Activated naive CD8-positive, alpha-beta T cell (primary cell): ENCODE measurements around the gene PICALM.
A peak's percentile ranks its signal among the peaks of the same experiment; 100 is the strongest.

Experiments used
- H3K27ac Mint-ChIP-seq: one replicate; pipeline ENCODE4 v1.8.0; 2021; ENCODE audit warnings: mixed read lengths
- H3K27me3 Mint-ChIP-seq: one replicate; pipeline ENCODE4 v1.8.0; 2021; ENCODE audit warnings: mixed read lengths
- H3K36me3 Mint-ChIP-seq: one replicate; pipeline ENCODE4 v1.8.0; 2021; ENCODE audit warnings: mixed read lengths
- H3K4me1 Mint-ChIP-seq: one replicate; pipeline ENCODE4 v1.8.0; 2021; ENCODE audit warnings: low read depth, mixed read lengths
- H3K4me3 Mint-ChIP-seq: one replicate; pipeline ENCODE4 v1.8.0; 2021; ENCODE audit warnings: mild to moderate bottlenecking, mixed read lengths
- H3K9me3 Mint-ChIP-seq: one replicate; pipeline ENCODE4 v1.8.0; 2021; ENCODE audit warnings: low read depth, mixed read lengths

Gene PICALM

GRCh38 chr11:86011175-86011574 is 57.7 kb downstream of the PICALM start:
- peaks cover 15% of the 10 kb centered on the region for H3K4me1 Mint-ChIP-seq
- no peaks in the 10 kb centered on the region for H3K27me3 Mint-ChIP-seq
- H3K27ac Mint-ChIP-seq, result no peak overlapping the region
- H3K4me3 Mint-ChIP-seq, result no peak overlapping the region
- H3K9me3 Mint-ChIP-seq, result no peaks in the 10 kb centered on the region
- H3K36me3 Mint-ChIP-seq, result peaks cover 8% of the 10 kb centered on the region

DNA sequence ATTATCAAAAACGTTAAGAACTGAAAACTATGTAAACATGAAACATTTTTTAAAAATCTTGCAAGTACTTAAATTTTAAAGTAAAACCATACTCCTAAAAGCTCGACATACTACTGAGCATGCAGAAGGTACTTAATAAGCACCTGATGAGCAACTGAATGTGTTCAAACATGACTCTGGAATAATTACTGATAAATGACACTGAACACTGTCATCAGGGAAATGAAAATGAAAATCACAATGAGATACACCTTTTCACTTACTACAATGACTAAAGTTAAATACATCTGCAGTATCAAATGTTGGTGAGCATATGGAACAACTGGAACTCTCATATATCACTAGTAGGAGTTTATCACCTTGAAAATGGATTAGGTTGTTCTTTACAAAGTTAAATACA is 65.2 kb downstream of the PICALM start:
- H3K4me3 Mint-ChIP-seq, result no peak overlapping the region
- H3K4me1 Mint-ChIP-seq, result peaks cover 6% of the 10 kb centered on the region
- no peaks in the 10 kb centered on the region for H3K9me3 Mint-ChIP-seq
- no peaks in the 10 kb centered on the region for H3K27me3 Mint-ChIP-seq
- H3K27ac Mint-ChIP-seq, result no peak overlapping the region
- H3K36me3 Mint-ChIP-seq, result peaks cover 8% of the 10 kb centered on the region

DNA sequence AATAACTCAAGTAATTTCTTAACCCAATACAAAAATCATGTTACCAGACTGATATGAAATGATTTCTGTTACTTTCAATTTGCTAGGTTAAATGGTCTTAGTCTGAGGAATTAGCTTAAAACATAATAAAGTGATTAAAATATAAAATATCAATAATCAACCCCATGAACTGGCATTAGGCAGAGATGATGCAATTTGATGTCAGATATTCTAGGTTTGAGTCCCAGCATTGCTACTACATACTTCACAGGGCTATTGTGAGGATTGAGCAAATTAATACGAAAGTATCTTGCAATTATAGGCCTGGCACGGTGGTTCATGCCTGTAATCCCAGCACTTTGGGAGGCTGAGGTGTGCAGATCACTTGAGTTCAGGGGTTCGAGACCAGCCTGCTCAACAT is 66.5 kb downstream of the PICALM start:
- H3K4me3 Mint-ChIP-seq, result no peak overlapping the region
- H3K36me3 Mint-ChIP-seq, result peaks cover 8% of the 10 kb centered on the region
- no peaks in the 10 kb centered on the region for H3K27me3 Mint-ChIP-seq
- H3K27ac Mint-ChIP-seq, result no peak overlapping the region
- H3K9me3 Mint-ChIP-seq, result no peaks in the 10 kb centered on the region
- H3K4me1 Mint-ChIP-seq, result peaks cover 1% of the 10 kb centered on the region

GRCh38 chr11:85991508-85991907 is 77.4 kb downstream of the PICALM start:
- H3K36me3 Mint-ChIP-seq, result peaks cover 3% of the 10 kb centered on the region
- peaks cover 7% of the 10 kb centered on the region for H3K4me1 Mint-ChIP-seq
- H3K27ac Mint-ChIP-seq, result no peak overlapping the region
- no peak overlapping the region for H3K4me3 Mint-ChIP-seq
- no peaks in the 10 kb centered on the region for H3K27me3 Mint-ChIP-seq
- no peaks in the 10 kb centered on the region for H3K9me3 Mint-ChIP-seq

- H3K27ac Mint-ChIP-seq, result peak overlapping the region; percentile 17
- H3K27me3 Mint-ChIP-seq, result no peaks in the 10 kb centered on the region
- H3K4me3 Mint-ChIP-seq, result no peak overlapping the region
- H3K4me1 Mint-ChIP-seq, result peaks cover 10% of the 10 kb centered on the region
- peaks cover 3% of the 10 kb centered on the region for H3K36me3 Mint-ChIP-seq
- H3K9me3 Mint-ChIP-seq, result no peaks in the 10 kb centered on the region
These were observed 79.1 kb downstream of the PICALM start for GRCh38 chr11:85989746-85990145.

GRCh38 chr11:85988780-85989179 is 80.1 kb downstream of the PICALM start:
- H3K4me1 Mint-ChIP-seq, result peaks cover 13% of the 10 kb centered on the region
- peak overlapping the region; percentile 62 for H3K27ac Mint-ChIP-seq
- H3K36me3 Mint-ChIP-seq, result peaks cover 2% of the 10 kb centered on the region
- no peaks in the 10 kb centered on the region for H3K27me3 Mint-ChIP-seq
- H3K4me3 Mint-ChIP-seq, result no peak overlapping the region
- no peaks in the 10 kb centered on the region for H3K9me3 Mint-ChIP-seq

DNA sequence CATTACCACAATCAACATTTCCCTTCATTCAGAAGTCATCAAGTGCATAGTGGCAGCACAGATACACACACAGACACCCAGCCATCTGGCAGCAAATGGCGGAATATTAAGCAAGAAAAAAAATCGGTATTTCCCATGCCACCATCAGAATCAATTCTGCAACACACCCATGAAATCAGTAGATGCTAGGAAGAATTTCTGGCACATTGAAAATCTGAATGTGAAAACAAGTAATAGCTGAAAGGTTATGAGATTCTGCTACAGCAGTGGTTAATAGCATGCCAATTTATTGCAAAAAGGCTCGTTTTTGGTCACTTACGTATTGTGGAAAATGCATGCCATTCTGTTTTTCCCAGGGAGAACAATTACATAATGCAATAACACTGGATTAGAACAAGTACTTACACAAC is 91.1 kb downstream of the PICALM start:
- Mint-ChIP-seq H3K36me3 (peaks cover 7% of the 10 kb centered on the region), H3K9me3 (no peaks in the 10 kb centered on the region), H3K27me3 (no peaks in the 10 kb centered on the region), H3K4me3 (no peak overlapping the region), H3K27ac (peak overlapping the region; percentile 66), H3K4me1 (peaks cover 4% of the 10 kb centered on the region)

GRCh38 chr11:85976525-85976924 is 92.4 kb downstream of the PICALM start:
- Mint-ChIP-seq H3K4me1 (peaks cover 4% of the 10 kb centered on the region), H3K36me3 (peaks cover 7% of the 10 kb centered on the region), H3K27me3 (no peaks in the 10 kb centered on the region), H3K4me3 (no peak overlapping the region), H3K9me3 (no peaks in the 10 kb centered on the region), H3K27ac (no peak overlapping the region)

GRCh38 chr11:85974122-85974521 is 94.8 kb downstream of the PICALM start:
- Mint-ChIP-seq H3K4me1 (peaks cover 7% of the 10 kb centered on the region), H3K9me3 (no peaks in the 10 kb centered on the region), H3K27me3 (no peaks in the 10 kb centered on the region), H3K36me3 (peaks cover 13% of the 10 kb centered on the region), H3K27ac (no peak overlapping the region), H3K4me3 (no peak overlapping the region)

DNA sequence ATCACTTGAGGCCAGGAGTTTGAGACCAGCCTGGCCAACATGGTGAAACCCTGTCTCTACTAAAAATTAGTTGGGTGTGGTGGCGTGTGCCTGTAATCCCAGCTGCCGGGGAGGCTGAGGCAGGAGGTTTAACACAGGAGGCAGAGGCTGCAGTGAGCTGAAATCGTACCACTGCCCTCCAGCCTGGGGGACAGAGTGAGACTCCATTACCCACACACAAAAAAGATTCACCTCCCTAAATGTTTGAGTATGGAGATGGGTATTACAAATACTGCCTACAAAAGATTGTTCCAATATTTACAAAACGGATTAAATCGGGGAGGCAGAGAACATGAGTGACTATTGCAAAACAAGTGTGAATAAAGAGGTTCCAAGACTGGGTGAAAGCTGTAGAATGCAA is 98.3 kb downstream of the PICALM start:
- peaks cover 9% of the 10 kb centered on the region for H3K4me1 Mint-ChIP-seq
- H3K9me3 Mint-ChIP-seq, result no peaks in the 10 kb centered on the region
- no peak overlapping the region for H3K4me3 Mint-ChIP-seq
- H3K27ac Mint-ChIP-seq, result peak overlapping the region; percentile 58
- H3K27me3 Mint-ChIP-seq, result no peaks in the 10 kb centered on the region
- H3K36me3 Mint-ChIP-seq, result peaks cover 16% of the 10 kb centered on the region

- H3K4me1 Mint-ChIP-seq, result peaks cover 9% of the 10 kb centered on the region
These were observed 101.4 kb downstream of the PICALM start for GRCh38 chr11:85967457-85967856.

GRCh38 chr11:85965202-85965601 is 103.7 kb downstream of the PICALM start:
- peaks cover 14% of the 10 kb centered on the region for H3K36me3 Mint-ChIP-seq
- no peak overlapping the region for H3K27ac Mint-ChIP-seq
- no peaks in the 10 kb centered on the region for H3K9me3 Mint-ChIP-seq
- peaks cover 11% of the 10 kb centered on the region for H3K4me1 Mint-ChIP-seq
- H3K27me3 Mint-ChIP-seq, result no peaks in the 10 kb centered on the region
- H3K4me3 Mint-ChIP-seq, result no peak overlapping the region

More at GRCh38 chr11:85967457-85967856, 101.4 kb downstream of the PICALM start:
- peaks cover 13% of the 10 kb centered on the region for H3K36me3 Mint-ChIP-seq
- H3K27ac Mint-ChIP-seq, result peak overlapping the region; percentile 37
- no peaks in the 10 kb centered on the region for H3K9me3 Mint-ChIP-seq
- H3K4me3 Mint-ChIP-seq, result no peak overlapping the region
- no peaks in the 10 kb centered on the region for H3K27me3 Mint-ChIP-seq

DNA sequence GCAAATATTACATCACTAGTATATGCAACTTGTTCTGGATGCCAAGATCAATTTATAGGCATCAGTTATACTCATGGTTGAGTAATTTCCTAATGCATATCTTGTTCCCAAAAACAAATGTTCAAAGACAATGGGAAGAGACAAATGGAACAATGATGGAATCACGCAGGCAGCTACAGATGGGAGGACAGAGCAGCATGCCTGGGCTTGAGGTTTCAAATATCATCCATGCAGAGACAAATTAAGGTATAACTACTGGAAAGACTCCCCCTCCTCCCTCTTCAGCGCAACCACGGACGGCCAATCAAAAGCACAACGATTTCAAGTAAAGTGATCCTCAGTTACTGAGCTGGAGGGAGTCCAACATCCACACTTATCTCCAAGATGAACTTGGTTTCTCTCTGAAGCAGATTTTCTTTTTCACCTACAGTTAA is 106.9 kb downstream of the PICALM start:
- H3K27me3 Mint-ChIP-seq, result no peaks in the 10 kb centered on the region
- H3K4me1 Mint-ChIP-seq, result peaks cover 2% of the 10 kb centered on the region
- no peak overlapping the region for H3K27ac Mint-ChIP-seq
- H3K4me3 Mint-ChIP-seq, result no peak overlapping the region
- peaks cover 23% of the 10 kb centered on the region for H3K36me3 Mint-ChIP-seq
- H3K9me3 Mint-ChIP-seq, result no peaks in the 10 kb centered on the region

DNA sequence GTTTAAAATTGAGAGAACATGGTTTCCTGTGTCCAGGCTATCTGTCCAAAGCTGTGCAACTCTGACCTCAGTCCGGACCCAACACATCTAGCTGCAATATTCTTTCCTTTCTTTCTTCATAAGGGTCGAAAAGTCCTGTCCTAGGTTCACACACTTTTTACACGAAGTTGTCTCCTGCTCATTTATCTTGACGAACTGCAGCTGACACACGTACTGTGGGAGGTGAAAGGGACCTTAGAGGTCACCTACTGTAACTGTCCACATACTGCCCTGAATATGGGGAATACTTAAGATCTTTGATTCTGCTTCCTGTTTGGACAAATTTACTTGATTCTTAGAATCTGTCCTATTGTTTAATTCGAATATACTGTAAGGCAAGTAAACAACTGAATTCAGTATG is 107.8 kb downstream of the PICALM start:
- Mint-ChIP-seq H3K4me3 (no peak overlapping the region), H3K9me3 (no peaks in the 10 kb centered on the region), H3K27ac (peak overlapping the region; percentile 50), H3K4me1 (peaks cover 2% of the 10 kb centered on the region), H3K27me3 (no peaks in the 10 kb centered on the region), H3K36me3 (peaks cover 26% of the 10 kb centered on the region)

DNA sequence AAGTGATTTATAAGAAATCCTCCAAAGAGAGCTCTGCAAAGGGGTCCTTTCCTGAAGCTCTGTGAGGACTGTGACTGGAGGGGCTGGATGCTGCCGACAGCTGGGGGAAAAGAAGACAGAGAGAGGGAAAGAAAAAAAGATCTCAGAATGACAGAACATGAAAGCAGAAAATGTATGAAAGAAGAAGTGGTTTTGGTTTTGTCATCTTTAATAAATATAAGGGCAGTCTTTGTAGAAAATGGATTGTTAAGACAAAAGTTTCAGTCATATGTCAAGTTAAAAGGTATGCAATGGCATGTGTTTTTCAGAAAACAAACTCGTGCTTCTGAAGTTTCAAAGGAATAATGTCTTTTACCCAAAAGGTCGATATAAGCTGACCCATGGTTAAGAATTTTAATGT is 108.2 kb downstream of the PICALM start:
- no peaks in the 10 kb centered on the region for H3K9me3 Mint-ChIP-seq
- peaks cover 29% of the 10 kb centered on the region for H3K36me3 Mint-ChIP-seq
- H3K27me3 Mint-ChIP-seq, result no peaks in the 10 kb centered on the region
- H3K27ac Mint-ChIP-seq, result peak overlapping the region; percentile 24
- H3K4me1 Mint-ChIP-seq, result peaks cover 2% of the 10 kb centered on the region
- no peak overlapping the region for H3K4me3 Mint-ChIP-seq

- no peak overlapping the region for H3K4me3 Mint-ChIP-seq
- H3K4me1 Mint-ChIP-seq, result no peaks in the 10 kb centered on the region
- peaks cover 18% of the 10 kb centered on the region for H3K9me3 Mint-ChIP-seq
- no peaks in the 10 kb centered on the region for H3K27me3 Mint-ChIP-seq
- H3K36me3 Mint-ChIP-seq, result peaks cover 42% of the 10 kb centered on the region
- peak overlapping the region; percentile 50 for H3K27ac Mint-ChIP-seq
These were observed 113.4 kb downstream of the PICALM start for GRCh38 chr11:85955531-85955930.
